CD4-positive, alpha-beta T cell treated with Interleukin-6 at 100 ng/mL for 8 hours (primary cell): ENCODE measurements around the gene CPNE6.

Experiments used
- DNase-seq: peaks from one replicate; pipeline ENCODE4 v3.0.0-alpha.2; 2020; ENCODE audit warnings: mixed read lengths, low spot score

The CPNE6 gene

GRCh38 chr14:24054646-24055045 lies 16.7 kb upstream of the CPNE6 start:
- no peak for DNase-seq

- no peak for DNase-seq
Observed at GRCh38 chr14:24055971-24056799, 15.2 kb upstream of the CPNE6 start.

- DNase-seq = no peak
Observed at GRCh38 chr14:24056800-24057184, 14.6 kb upstream of the CPNE6 start.

- no peak for DNase-seq
Observed at GRCh38 chr14:24057271-24057670, 14.1 kb upstream of the CPNE6 start.

- no peak for DNase-seq
Observed at GRCh38 chr14:24057867-24058259, 13.5 kb upstream of the CPNE6 start.

GRCh38 chr14:24058260-24058950 lies 13.0 kb upstream of the CPNE6 start:
- DNase-seq = peak; percentile 71

GRCh38 chr14:24058951-24059475 lies 12.3 kb upstream of the CPNE6 start:
- DNase-seq = no peak

GRCh38 chr14:24059841-24060388 lies 11.4 kb upstream of the CPNE6 start:
- no peak for DNase-seq

GRCh38 chr14:24060443-24060842 lies 10.9 kb upstream of the CPNE6 start:
- no peak for DNase-seq

- DNase-seq = no peak
Observed at GRCh38 chr14:24060984-24061913, 10.1 kb upstream of the CPNE6 start.

GRCh38 chr14:24062216-24062980 lies 9.0 kb upstream of the CPNE6 start:
- DNase-seq = no peak

- DNase-seq = no peak
Observed at GRCh38 chr14:24063263-24063836, 8.0 kb upstream of the CPNE6 start.

- DNase-seq = no peak
Observed at GRCh38 chr14:24064091-24064795, 7.1 kb upstream of the CPNE6 start.

GRCh38 chr14:24064856-24065255 lies 6.5 kb upstream of the CPNE6 start:
- DNase-seq = no peak

GRCh38 chr14:24065408-24065807 lies 6.0 kb upstream of the CPNE6 start:
- no peak for DNase-seq

- no peak for DNase-seq
Observed at GRCh38 chr14:24066496-24067132, 4.7 kb upstream of the CPNE6 start.

GRCh38 chr14:24067133-24068082 lies 4.0 kb upstream of the CPNE6 start:
- DNase-seq = no peak

- DNase-seq = no peak
Observed at GRCh38 chr14:24068711-24069410, 2.5 kb upstream of the CPNE6 start.
